H9 (cell line): ENCODE results near the gene ROCK2. TPM values are rescaled to one million over a fixed set of nuclear protein-coding genes. Genes with fewer than 3 reads are reported as not detected.

Experiments used
- DNase-seq: peaks from one replicate; pipeline ENCODE4 v3.0.0-alpha.2; 2017
- H2AFZ ChIP-seq: one replicate; pipeline ENCODE4 v1.6.1; 2013; ENCODE audit warnings: mild to moderate bottlenecking, low read length, control low read depth, moderate library complexity
- H2AK5ac ChIP-seq: 2 replicates; pipeline ENCODE4 v1.6.1; 2013; ENCODE audit warnings: low read length, control low read depth, mixed read lengths; ENCODE audit not compliant: insufficient read length
- H2BK120ac ChIP-seq: one replicate; pipeline ENCODE4 v1.6.1; 2013; ENCODE audit warnings: low read depth, mild to moderate bottlenecking, low read length, control low read depth, inconsistent platforms; ENCODE audit not compliant: poor library complexity, severe bottlenecking
- H2BK12ac ChIP-seq: 2 replicates; pipeline ENCODE4 v1.6.1; 2013; ENCODE audit warnings: low read length, control low read depth, mixed read lengths, low read depth; ENCODE audit not compliant: insufficient read length
- H2BK15ac ChIP-seq: 2 replicates; pipeline ENCODE4 v1.6.1; 2013; ENCODE audit warnings: low read depth, low read length, control low read depth
- H2BK20ac ChIP-seq: one replicate; pipeline ENCODE4 v1.6.1; 2013; ENCODE audit warnings: low read depth, mild to moderate bottlenecking, low read length, control low read depth, inconsistent platforms; ENCODE audit not compliant: poor library complexity, severe bottlenecking
- H2BK5ac ChIP-seq: 2 replicates; pipeline ENCODE4 v1.6.1; 2013; ENCODE audit warnings: low read length, control low read depth, mixed read lengths; ENCODE audit not compliant: insufficient read length
- H3K14ac ChIP-seq: 2 replicates; pipeline ENCODE4 v1.6.1; 2013; ENCODE audit warnings: low read length, control low read depth; ENCODE audit not compliant: insufficient read depth
- H3K18ac ChIP-seq: 2 replicates; pipeline ENCODE4 v1.6.1; 2013; ENCODE audit warnings: low read depth, mild to moderate bottlenecking, mixed read lengths, low read length, control low read depth; ENCODE audit not compliant: insufficient read length
- H3K23ac ChIP-seq: 2 replicates; pipeline ENCODE4 v1.6.1; 2013; ENCODE audit warnings: low read length, control low read depth, mixed read lengths, low read depth; ENCODE audit not compliant: insufficient read length
- H3K23me2 ChIP-seq: 2 replicates; pipeline ENCODE4 v1.6.1; 2013; ENCODE audit warnings: low read depth, mild to moderate bottlenecking, mixed read lengths, low read length, control low read depth; ENCODE audit not compliant: insufficient read length, poor library complexity, severe bottlenecking
- H3K27ac ChIP-seq: 2 replicates; pipeline ENCODE4 v1.5.1; 2013; ENCODE audit warnings: low read length, control low read depth, mixed read lengths, low read depth; ENCODE audit not compliant: insufficient read length
- H3K27me3 ChIP-seq: 2 replicates; pipeline ENCODE4 v1.6.1; 2013; ENCODE audit warnings: low read length, control low read depth, inconsistent platforms; ENCODE audit not compliant: insufficient read depth
- H3K4ac ChIP-seq: 2 replicates; pipeline ENCODE4 v1.6.1; 2013; ENCODE audit warnings: low read depth, mild to moderate bottlenecking, control low read depth, inconsistent platforms, low read length, moderate library complexity
- H3K4me1 ChIP-seq: 2 replicates; pipeline ENCODE4 v1.6.1; 2013; ENCODE audit warnings: low read length, control low read depth, inconsistent platforms; ENCODE audit not compliant: insufficient read depth
- H3K4me2 ChIP-seq: 2 replicates; pipeline ENCODE4 v1.6.1; 2013; ENCODE audit warnings: low read length, control low read depth, mixed read lengths; ENCODE audit not compliant: insufficient read length, insufficient read depth
- H3K56ac ChIP-seq: 2 replicates; pipeline ENCODE4 v1.6.1; 2013; ENCODE audit warnings: low read depth, mild to moderate bottlenecking, mixed read lengths, low read length, control low read depth; ENCODE audit not compliant: insufficient read length
- H3K79me1 ChIP-seq: 2 replicates; pipeline ENCODE4 v1.6.1; 2013; ENCODE audit warnings: low read depth, mild to moderate bottlenecking, moderate library complexity, low read length, control low read depth, inconsistent platforms; ENCODE audit not compliant: insufficient read depth, poor library complexity, severe bottlenecking
- H3K79me2 ChIP-seq: 2 replicates; pipeline ENCODE4 v1.6.1; 2013; ENCODE audit warnings: low read length, control low read depth, inconsistent platforms; ENCODE audit not compliant: insufficient read depth
- H3K9ac ChIP-seq: 2 replicates; pipeline ENCODE4 v1.6.1; 2013; ENCODE audit warnings: low read length, control low read depth, mixed read lengths; ENCODE audit not compliant: insufficient read length; ENCODE audit errors: extremely low read depth
- H3K9me3 ChIP-seq: one replicate; pipeline ENCODE4 v1.6.1; 2013; ENCODE audit warnings: low read depth, low read length, inconsistent platforms; ENCODE audit not compliant: control insufficient read depth
- H3T11ph ChIP-seq: one replicate; pipeline ENCODE4 v1.6.1; 2013; ENCODE audit warnings: mild to moderate bottlenecking, low read length, control low read depth, inconsistent platforms
- H4K20me1 ChIP-seq: one replicate; pipeline ENCODE4 v1.6.1; 2013; ENCODE audit not compliant: control insufficient read depth, insufficient read length, insufficient read depth
- H4K5ac ChIP-seq: 2 replicates; pipeline ENCODE4 v1.6.1; 2013; ENCODE audit warnings: low read depth, mild to moderate bottlenecking, mixed read lengths, low read length, control low read depth; ENCODE audit not compliant: insufficient read length
- H4K8ac ChIP-seq: replicated peaks from 2 replicates; pipeline ENCODE4 v1.6.1; 2013; ENCODE audit warnings: low read length, control low read depth, mixed read lengths, low read depth; ENCODE audit not compliant: insufficient read length
- H4K91ac ChIP-seq: 2 replicates; pipeline ENCODE4 v1.6.1; 2013; ENCODE audit warnings: low read depth, mild to moderate bottlenecking, moderate library complexity, mixed read lengths, low read length, control low read depth; ENCODE audit not compliant: insufficient read length
- H3K27ac Mint-ChIP-seq, 3 experiments: 2 replicates in 2 of 3; 3 replicates in 1 of 3; pipeline ENCODE4 v1.8.0; 2020 to 2021; ENCODE audit warnings: mixed read lengths in 3 of 3, mild to moderate bottlenecking in 1 of 3, moderate library complexity in 1 of 3
- H3K27me3 Mint-ChIP-seq: 2 replicates; pipeline ENCODE4 v1.8.0; 2021; ENCODE audit warnings: low read depth, mild to moderate bottlenecking, moderate library complexity, mixed read lengths
- H3K36me3 Mint-ChIP-seq, 3 experiments: 2 replicates in 2 of 3; 3 replicates in 1 of 3; pipeline ENCODE4 v1.8.0; 2020 to 2021; ENCODE audit warnings: low read depth in 3 of 3, mixed read lengths in 3 of 3; ENCODE audit not compliant: insufficient read depth in 1 of 3
- H3K4me1 Mint-ChIP-seq, 2 experiments: 2 replicates each; pipeline ENCODE4 v1.8.0; 2020; ENCODE audit warnings: mixed read lengths in 2 of 2
- H3K4me3 Mint-ChIP-seq, 2 experiments: 2 replicates in 1 of 2; 3 replicates in 1 of 2; pipeline ENCODE4 v1.8.0; 2020 to 2021; ENCODE audit warnings: mild to moderate bottlenecking in 2 of 2, mixed read lengths in 2 of 2, moderate library complexity in 1 of 2
- H3K9me3 Mint-ChIP-seq, 2 experiments: 2 replicates in 1 of 2; 3 replicates in 1 of 2; pipeline ENCODE4 v1.8.0; 2020; ENCODE audit warnings: mild to moderate bottlenecking in 2 of 2, mixed read lengths in 2 of 2, moderate library complexity in 1 of 2
- WGBS: extraction: QIAGEN DNeasy Blood & Tissue Kit; methylation state at CpG from one replicate; pipeline ENCODE4 v1.1.7; 2013; ENCODE audit warnings: missing lambda C conversion rate, low lambda C conversion rate, mixed read lengths; ENCODE audit not compliant: insufficient read length; ENCODE audit errors: extremely low coverage; 5-methylcytosine and 5-hydroxymethylcytosine counted together
- total RNA-seq: library from RNA; stranded (reverse); gene quantifications from 2 replicates; pipeline ENCODE4 v1.2.1, GENCODE V29; 2021
- TF ChIP-seq, protein P1 (sequence below): fragments of 200-600 bp; sonication (generic); conservative IDR thresholded peaks from 3 replicates; pipeline ENCODE4 v1.8.0; 2021; ENCODE audit warnings: antibody characterized with exemption, mild to moderate bottlenecking

Gene ROCK2
- total RNA-seq, 1 experiment from 2014 or later: 33.2 TPM

DNA sequence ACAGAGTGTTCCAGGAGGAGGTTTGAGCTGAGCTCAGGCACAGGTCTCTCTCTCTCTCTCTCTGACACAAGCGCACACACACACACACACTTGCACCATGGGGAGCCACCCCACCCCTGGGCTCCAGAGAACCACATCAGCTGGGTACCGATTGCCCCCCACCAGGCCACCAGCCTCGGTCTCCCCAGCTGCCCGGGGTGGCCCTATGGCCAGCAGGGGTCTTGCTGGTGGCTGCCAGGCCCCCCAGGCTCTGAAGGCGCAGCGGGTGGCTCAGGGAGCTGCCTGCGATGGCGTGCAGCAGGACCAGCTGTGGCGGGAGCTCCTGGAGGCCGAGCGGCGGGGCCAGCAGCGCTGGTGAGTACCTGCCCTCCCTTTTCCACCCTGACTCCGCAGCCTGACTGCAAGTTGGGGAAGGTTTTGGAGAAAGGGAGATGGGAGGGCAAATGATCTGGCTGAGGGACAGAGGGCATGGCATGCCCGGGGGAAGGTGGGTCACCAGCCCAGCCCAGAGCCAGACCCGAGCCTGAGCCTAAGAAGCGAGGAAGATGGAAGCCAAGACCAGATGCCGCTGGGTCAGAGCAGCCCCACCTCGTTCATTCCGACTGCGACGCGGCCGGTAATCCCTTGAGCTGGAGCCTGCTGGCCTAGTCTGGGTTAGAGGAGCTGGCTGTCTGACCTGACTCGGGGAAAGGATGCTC is 211.0 kb downstream of the ROCK2 start:
- no peak overlapping the region for H3K27ac ChIP-seq
- no peaks in the 10 kb centered on the region for H4K20me1 ChIP-seq
- no peak overlapping the region for H2BK15ac ChIP-seq
- H3K36me3 Mint-ChIP-seq: no peaks in the 10 kb centered on the region; a peak in 2 of 7 replicates
- peak overlapping the region; percentile 38; the same call in 1 of the 2 replicates for H3K4ac ChIP-seq
- H3K27ac Mint-ChIP-seq: peak overlapping the region; percentile 50 to 97 (median 90); a peak in 5 of 7 replicates
- H3K79me1 ChIP-seq: no peaks in the 10 kb centered on the region
- no peak overlapping the region for H3K23ac ChIP-seq
- H2AK5ac ChIP-seq: no peak overlapping the region
- H4K91ac ChIP-seq: no peak overlapping the region
- no peaks in the 10 kb centered on the region for H3K9me3 ChIP-seq
- H3K56ac ChIP-seq: no peak overlapping the region
- H3K9ac ChIP-seq: peak overlapping the region; percentile 50
- no peak overlapping the region for H4K5ac ChIP-seq
- H3K23me2 ChIP-seq: peaks cover 11% of the 10 kb centered on the region
- H2BK120ac ChIP-seq: no peak overlapping the region
- peak overlapping the region; percentile 94 for H3K14ac ChIP-seq
- no peaks in the 10 kb centered on the region for H3K27me3 ChIP-seq
- no peak overlapping the region for H2BK5ac ChIP-seq
- no CpG with 5 or more reads among the region's 25 CpGs for WGBS
- TF ChIP-seq, protein P1, sequence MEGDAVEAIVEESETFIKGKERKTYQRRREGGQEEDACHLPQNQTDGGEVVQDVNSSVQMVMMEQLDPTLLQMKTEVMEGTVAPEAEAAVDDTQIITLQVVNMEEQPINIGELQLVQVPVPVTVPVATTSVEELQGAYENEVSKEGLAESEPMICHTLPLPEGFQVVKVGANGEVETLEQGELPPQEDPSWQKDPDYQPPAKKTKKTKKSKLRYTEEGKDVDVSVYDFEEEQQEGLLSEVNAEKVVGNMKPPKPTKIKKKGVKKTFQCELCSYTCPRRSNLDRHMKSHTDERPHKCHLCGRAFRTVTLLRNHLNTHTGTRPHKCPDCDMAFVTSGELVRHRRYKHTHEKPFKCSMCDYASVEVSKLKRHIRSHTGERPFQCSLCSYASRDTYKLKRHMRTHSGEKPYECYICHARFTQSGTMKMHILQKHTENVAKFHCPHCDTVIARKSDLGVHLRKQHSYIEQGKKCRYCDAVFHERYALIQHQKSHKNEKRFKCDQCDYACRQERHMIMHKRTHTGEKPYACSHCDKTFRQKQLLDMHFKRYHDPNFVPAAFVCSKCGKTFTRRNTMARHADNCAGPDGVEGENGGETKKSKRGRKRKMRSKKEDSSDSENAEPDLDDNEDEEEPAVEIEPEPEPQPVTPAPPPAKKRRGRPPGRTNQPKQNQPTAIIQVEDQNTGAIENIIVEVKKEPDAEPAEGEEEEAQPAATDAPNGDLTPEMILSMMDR: no peak
- no peak for DNase-seq
- no peak overlapping the region for H4K8ac ChIP-seq
- peak overlapping the region; percentile 90 for H3K18ac ChIP-seq
- peaks cover 15 to 22% of the 10 kb centered on the region in 2 experiments for H3K4me1 Mint-ChIP-seq
- H3K79me2 ChIP-seq: no peaks in the 10 kb centered on the region
- H2BK12ac ChIP-seq: no peak overlapping the region
- peak overlapping the region; percentile 50 for H3K4me2 ChIP-seq
- H3K4me1 ChIP-seq: no peaks in the 10 kb centered on the region; the same call in 1 of the 2 replicates
- peak overlapping the region; percentile 53 for H2AFZ ChIP-seq
- peak overlapping the region; percentile 67 to 83 for H3K4me3 Mint-ChIP-seq
- H3K27me3 Mint-ChIP-seq: peaks cover 3% of the 10 kb centered on the region
- no peak overlapping the region for H2BK20ac ChIP-seq
- no peak overlapping the region for H3T11ph ChIP-seq
- no peaks in the 10 kb centered on the region for H3K9me3 Mint-ChIP-seq
